ENCODE results near the gene INPP5A.

INPP5A gene

GRCh38 chr10:132520177-132520811 lies 17.3 kb upstream of the INPP5A start:
- no peak for TF ChIP-seq CTCF (IDR thresholded peaks at IDR 0.05; ENCODE audit: extremely low read depth, insufficient read depth, missing control alignments)
- in situ Hi-C loops (cut with MboI; ENCODE audit: low pct_unique_long_range_greater_than_20kb, low sequenced_read_pairs, unreplicated experiment), result no loop called here
- DNase-seq (ENCODE audit: low spot score), result peak; percentile 15

- no peak for DNase-seq (ENCODE audit: low spot score)
- no peak for TF ChIP-seq CTCF (IDR thresholded peaks at IDR 0.05; ENCODE audit: extremely low read depth, insufficient read depth, missing control alignments)
- in situ Hi-C loops (cut with MboI; ENCODE audit: low pct_unique_long_range_greater_than_20kb, low sequenced_read_pairs, unreplicated experiment), result no loop called here
These were observed 16.5 kb upstream of the INPP5A start for GRCh38 chr10:132521041-132521465.

- in situ Hi-C loops (cut with MboI; ENCODE audit: low pct_unique_long_range_greater_than_20kb, low sequenced_read_pairs, unreplicated experiment), result no loop called here
- no peak for TF ChIP-seq CTCF (IDR thresholded peaks at IDR 0.05; ENCODE audit: extremely low read depth, insufficient read depth, missing control alignments)
- DNase-seq (ENCODE audit: low spot score), result no peak
These were observed 16.0 kb upstream of the INPP5A start for GRCh38 chr10:132521466-132522102.

- TF ChIP-seq CTCF (IDR thresholded peaks at IDR 0.05; ENCODE audit: extremely low read depth, insufficient read depth, missing control alignments), result no peak
- DNase-seq (ENCODE audit: low spot score), result no peak
- in situ Hi-C loops (cut with MboI; ENCODE audit: low pct_unique_long_range_greater_than_20kb, low sequenced_read_pairs, unreplicated experiment), result no loop called here
These were observed 14.8 kb upstream of the INPP5A start for GRCh38 chr10:132522521-132523411.

GRCh38 chr10:132523561-132524442 lies 13.8 kb upstream of the INPP5A start:
- in situ Hi-C loops (cut with MboI; ENCODE audit: low pct_unique_long_range_greater_than_20kb, low sequenced_read_pairs, unreplicated experiment), result no loop called here
- TF ChIP-seq CTCF (IDR thresholded peaks at IDR 0.05; ENCODE audit: extremely low read depth, insufficient read depth, missing control alignments), result no peak
- no peak for DNase-seq (ENCODE audit: low spot score)

Data from GM13977 (cell line).